HG02870 (cell line): Measurements from ENCODE around the gene GPR37L1.
A peak's percentile ranks its signal among the peaks of the same experiment; 100 is the strongest.
"Not testable (repeated sequence)": the region's sequence is repeated elsewhere in the genome, so short reads cannot be mapped to it uniquely, and the experiment has no call there.

Experiments
- ATAC-seq: cut with Tn5 transposase; IDR thresholded peaks from one replicate; pipeline ENCODE4 v1.9.1; 2021; ENCODE audit warnings: mild to moderate bottlenecking, moderate library complexity; ENCODE audit not compliant: unreplicated experiment

Gene GPR37L1

GRCh38 chr1:202107801-202108731 lies 14.7 kb upstream of the GPR37L1 start:
- no peak for ATAC-seq

DNA sequence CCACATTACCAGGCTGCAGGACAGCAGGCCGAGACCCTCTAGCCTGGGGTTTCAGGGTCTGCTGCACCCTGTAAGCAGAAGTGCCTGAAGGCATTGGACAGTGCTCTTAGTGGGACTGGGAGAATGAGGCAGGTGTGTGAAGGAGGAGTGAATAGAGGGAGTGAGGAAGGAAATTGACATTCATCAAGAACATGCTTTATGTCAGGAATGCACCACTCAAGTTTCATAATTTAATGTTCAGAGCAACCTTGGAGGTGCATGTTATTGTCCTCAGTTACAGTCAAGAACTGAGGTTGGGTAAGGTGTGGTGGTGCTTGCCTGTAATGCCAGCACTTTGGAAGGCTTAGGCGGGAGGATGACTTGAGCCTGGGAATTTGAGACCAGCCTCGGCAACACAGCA lies 11.7 kb upstream of the GPR37L1 start:
- ATAC-seq = no peak

GRCh38 chr1:202111589-202111988 lies 11.1 kb upstream of the GPR37L1 start:
- ATAC-seq = not testable (repeated sequence)

- ATAC-seq = no peak
Observed at GRCh38 chr1:202112859-202113689, 9.6 kb upstream of the GPR37L1 start.

GRCh38 chr1:202113690-202114300 lies 8.9 kb upstream of the GPR37L1 start:
- ATAC-seq = peak; percentile 60

- ATAC-seq = no peak
Observed at GRCh38 chr1:202116287-202116686, 6.4 kb upstream of the GPR37L1 start.

- no peak for ATAC-seq
Observed at GRCh38 chr1:202117898-202118371, 4.8 kb upstream of the GPR37L1 start.

GRCh38 chr1:202121006-202121405 lies 1.7 kb upstream of the GPR37L1 start:
- ATAC-seq = no peak

DNA sequence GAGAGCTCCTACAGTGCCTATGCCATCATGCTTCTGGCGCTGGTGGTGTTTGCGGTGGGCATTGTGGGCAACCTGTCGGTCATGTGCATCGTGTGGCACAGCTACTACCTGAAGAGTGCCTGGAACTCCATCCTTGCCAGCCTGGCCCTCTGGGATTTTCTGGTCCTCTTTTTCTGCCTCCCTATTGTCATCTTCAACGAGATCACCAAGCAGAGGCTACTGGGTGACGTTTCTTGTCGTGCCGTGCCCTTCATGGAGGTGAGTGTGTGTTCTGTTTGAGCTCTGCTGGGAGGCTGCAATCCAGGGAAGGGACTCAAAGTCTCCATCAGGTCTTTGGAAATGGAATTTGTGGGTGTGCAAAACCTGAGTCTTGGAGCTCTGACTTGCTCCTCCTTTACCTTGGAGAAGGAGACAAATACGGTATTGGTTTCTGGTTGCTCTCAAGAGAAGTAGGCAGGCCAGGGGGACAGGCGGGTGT lies 658 bp downstream of the GPR37L1 start:
- ATAC-seq = no peak

DNA sequence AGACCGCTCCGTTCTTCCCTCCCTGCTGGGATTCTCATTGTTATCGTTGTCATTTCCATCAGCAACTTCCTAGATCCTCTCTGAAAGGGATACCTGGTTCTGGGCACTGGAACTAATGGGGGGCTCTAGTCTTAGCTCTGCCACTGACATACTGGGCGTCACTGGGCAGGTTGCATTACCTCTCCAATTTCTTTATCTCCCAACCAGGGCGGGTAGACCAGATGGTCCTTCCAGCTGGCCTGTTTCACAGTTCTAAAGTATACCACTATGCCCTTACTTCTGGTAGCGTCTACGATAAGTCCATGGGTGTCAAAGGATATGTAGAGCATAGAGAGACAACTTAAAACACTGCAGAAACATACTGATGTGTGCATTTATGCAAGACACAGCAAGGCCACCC lies 1.4 kb downstream of the GPR37L1 start:
- ATAC-seq = no peak

DNA sequence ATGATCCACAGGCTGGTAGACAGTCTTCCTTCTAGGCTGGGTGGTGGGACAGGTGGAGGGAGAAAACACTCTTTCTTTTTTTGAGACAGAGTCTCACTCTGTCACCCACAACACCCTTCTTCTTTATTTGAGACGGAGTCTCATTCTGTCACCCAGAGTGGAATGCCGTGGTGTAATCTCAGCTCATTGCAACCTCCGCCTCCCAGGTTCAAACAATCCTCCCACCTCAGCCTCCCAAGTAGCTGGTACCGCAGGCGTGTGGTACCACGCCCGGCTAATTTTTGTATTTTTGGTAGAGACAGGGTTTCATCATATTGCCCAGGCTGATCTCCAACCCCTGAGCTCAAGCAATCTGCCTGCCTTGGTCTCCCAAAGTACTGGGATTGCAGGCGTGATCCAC lies 2.9 kb downstream of the GPR37L1 start:
- no peak for ATAC-seq

GRCh38 chr1:202126426-202126825 lies 3.7 kb downstream of the GPR37L1 start:
- ATAC-seq = no peak

- no peak for ATAC-seq
Observed at GRCh38 chr1:202127061-202127460, 4.3 kb downstream of the GPR37L1 start.

- ATAC-seq = no peak
Observed at GRCh38 chr1:202127836-202128622, 5.3 kb downstream of the GPR37L1 start.

DNA sequence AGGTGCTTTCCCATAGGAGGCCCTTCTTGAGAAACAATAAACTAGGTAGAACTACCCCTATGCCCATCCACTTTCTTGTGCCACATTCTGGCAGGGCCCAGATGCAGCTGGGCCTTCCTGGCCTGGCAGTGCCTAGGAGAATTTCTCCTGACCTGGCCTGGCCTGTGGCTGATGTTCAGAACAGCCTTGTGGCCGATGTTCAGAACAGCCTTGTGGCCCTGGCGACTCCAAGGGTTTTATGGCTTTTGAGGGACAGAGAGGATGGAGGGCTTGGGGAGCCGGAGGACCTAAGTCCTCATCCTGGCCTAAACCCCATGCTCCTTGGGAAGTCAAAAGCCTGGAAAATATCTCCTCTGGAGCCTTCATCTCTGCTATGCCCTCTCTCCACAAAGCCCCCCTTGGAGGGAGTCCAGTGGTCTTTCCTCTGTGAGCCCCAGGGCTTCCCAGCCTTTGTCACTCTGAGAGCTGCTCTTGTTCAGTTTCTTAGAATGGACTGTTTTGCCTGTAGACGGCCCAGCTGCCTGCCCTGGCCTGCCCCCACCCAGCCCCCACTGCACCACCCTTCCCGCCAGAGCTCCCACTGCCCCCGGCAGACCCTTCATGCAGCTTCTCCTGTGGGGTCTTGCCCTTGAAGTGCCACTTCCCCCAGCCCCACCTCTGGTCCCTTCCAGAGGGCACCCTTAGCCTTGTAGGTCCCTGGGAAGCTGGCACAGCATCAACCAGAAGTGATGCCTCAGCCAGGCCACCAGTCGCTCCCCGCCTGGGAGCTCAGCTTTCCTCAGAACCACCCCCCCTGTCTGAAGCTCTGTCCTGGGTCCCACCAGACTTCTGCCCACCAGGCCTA lies 7.0 kb downstream of the GPR37L1 start:
- no peak for ATAC-seq

DNA sequence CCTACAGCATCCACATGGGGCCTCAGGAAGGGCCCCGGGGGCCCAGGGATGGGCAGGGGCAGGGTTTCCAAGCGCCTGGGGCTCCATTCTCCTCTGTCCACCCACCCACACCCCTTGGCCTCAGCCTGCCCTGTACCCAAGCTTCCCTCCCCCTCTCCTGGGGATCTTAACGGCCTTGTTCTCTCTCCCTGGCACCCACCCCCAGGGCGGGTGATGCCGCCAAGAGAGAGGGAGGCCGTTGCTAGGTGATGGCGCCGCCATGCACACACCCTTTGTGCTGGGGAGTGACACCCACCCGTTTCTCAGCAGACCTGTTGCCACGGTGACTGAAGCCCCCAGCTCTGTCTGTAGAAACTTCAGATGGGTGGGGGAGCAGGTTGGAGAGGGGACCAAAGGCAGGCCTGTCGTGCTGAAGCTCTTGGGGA lies 7.6 kb downstream of the GPR37L1 start:
- no peak for ATAC-seq

DNA sequence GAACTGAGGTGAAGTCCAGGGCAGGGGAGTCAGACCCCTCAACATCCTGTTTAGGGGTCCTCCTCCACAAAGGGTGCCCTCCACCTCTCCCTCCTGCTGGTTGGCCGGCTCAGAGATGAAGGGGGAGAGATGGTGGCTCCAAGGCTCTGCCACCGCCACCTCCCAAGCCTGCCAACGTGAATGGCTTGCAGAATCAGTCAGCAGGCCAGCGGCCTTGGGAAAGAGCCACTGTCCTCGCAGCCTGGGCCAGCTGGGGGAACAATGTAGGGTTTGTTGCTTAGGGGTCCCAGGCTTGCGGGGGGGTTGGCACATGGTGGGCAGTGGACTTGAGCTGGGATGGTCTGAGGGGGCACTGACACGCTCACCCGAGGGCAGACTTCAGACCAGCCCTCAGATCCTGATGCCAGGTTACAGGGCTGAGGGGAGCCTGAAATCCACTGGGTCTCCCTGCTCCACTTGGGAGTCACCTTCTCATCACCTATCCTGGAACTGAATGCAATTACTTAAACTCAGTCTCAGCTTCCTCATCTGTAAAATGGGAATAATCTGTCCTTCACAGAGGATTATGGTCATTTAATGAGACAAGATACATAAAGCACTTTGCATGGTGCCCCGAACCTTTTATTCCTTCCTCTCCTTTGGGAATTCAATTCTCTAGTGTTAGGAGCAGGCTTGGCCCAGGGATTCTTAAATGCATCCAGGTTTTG lies 8.3 kb downstream of the GPR37L1 start:
- ATAC-seq = no peak

- ATAC-seq = no peak
Observed at GRCh38 chr1:202131956-202132821, 9.5 kb downstream of the GPR37L1 start.
